Thymus (tissue), 14 donors: Measurements from ENCODE around the gene MAPRE2. TPM values are rescaled to one million over a fixed set of nuclear protein-coding genes. Genes with fewer than 3 reads are reported as not detected.

ENCODE experiments used
- DNase-seq, 9 donors: peaks; one replicate each; pipeline ENCODE4 v3.0.0-alpha.2; 2013; ENCODE audit warnings: low spot score in 9 of 9, low read depth in 6 of 9, missing footprints in 1 of 9
- H3K27ac ChIP-seq, 2 donors: one replicate each; pipeline ENCODE4 v1.5.1; 2013; ENCODE audit warnings: control low read depth in 1 of 2, low read depth in 1 of 2, low read length in 1 of 2, mild to moderate bottlenecking in 1 of 2, moderate library complexity in 1 of 2
- H3K27me3 ChIP-seq, 2 donors: one replicate each; pipeline ENCODE4 v1.5.1; 2013; ENCODE audit warnings: low read length in 1 of 2; ENCODE audit not compliant: control insufficient read depth in 2 of 2, insufficient read depth in 1 of 2
- H3K36me3 ChIP-seq, 2 donors: one replicate each; pipeline ENCODE4 v1.5.1; 2013; ENCODE audit warnings: low read length in 1 of 2, mild to moderate bottlenecking in 1 of 2, moderate library complexity in 1 of 2; ENCODE audit not compliant: control insufficient read depth in 2 of 2, insufficient read depth in 2 of 2
- H3K4me1 ChIP-seq, 2 donors: one replicate each; pipeline ENCODE4 v1.5.1; 2013; ENCODE audit warnings: low read length in 2 of 2; ENCODE audit not compliant: control insufficient read depth in 2 of 2, insufficient read depth in 2 of 2
- H3K4me3 ChIP-seq, 2 donors: one replicate each; pipeline ENCODE4 v1.5.1; 2013; ENCODE audit warnings: low read length in 2 of 2, control low read depth in 1 of 2, mild to moderate bottlenecking in 1 of 2
- H3K9me3 ChIP-seq, 2 donors: one replicate each; pipeline ENCODE4 v1.5.1; 2013; ENCODE audit warnings: low read length in 1 of 2, mild to moderate bottlenecking in 1 of 2; ENCODE audit not compliant: control insufficient read depth in 2 of 2, insufficient read depth in 1 of 2
- WGBS: extraction: QIAGEN DNeasy Blood & Tissue Kit; methylation state at CpG from one replicate; pipeline ENCODE4 v1.1.7; 2013; 5-methylcytosine and 5-hydroxymethylcytosine counted together
- long read RNA-seq, 10 donors: transcript quantifications; one replicate each; lab custom pipeline, GENCODE V29; 2026
- polyA plus RNA-seq: library from polyadenylated mRNA; stranded (reverse); fragments of 200-250 nt; gene quantifications from one replicate; pipeline ENCODE4 v1.2.3, GENCODE V29; 2013
- total RNA-seq: library from RNA; stranded (reverse); fragments of 120-200 nt; gene quantifications from one replicate; pipeline ENCODE4 v1.2.4, GENCODE V29; 2013
- donor health status: healthy.

The MAPRE2 gene
- total RNA-seq (55.2 TPM), polyA plus RNA-seq (41.2 TPM)
- long read RNA-seq, donor 1, full-length matches to known transcripts, result 9 of 17 reads
- long read RNA-seq, donor 1, partial matches to known transcripts, result 8 of 17 reads
- long read RNA-seq, donor 1, other reads (novel, unspliced or antisense), result 0 of 17 reads
- long read RNA-seq, donor 2, full-length matches to known transcripts, result 60 of 72 reads
- long read RNA-seq, donor 2, partial matches to known transcripts, result 12 of 72 reads
- long read RNA-seq, donor 2, other reads (novel, unspliced or antisense), result 0 of 72 reads
- long read RNA-seq, donor 3, full-length matches to known transcripts, result 37 of 42 reads
- long read RNA-seq, donor 3, partial matches to known transcripts, result 5 of 42 reads
- long read RNA-seq, donor 3, other reads (novel, unspliced or antisense), result 0 of 42 reads
- long read RNA-seq, donor 4, full-length matches to known transcripts, result 22 of 22 reads
- long read RNA-seq, donor 4, partial matches to known transcripts, result 0 of 22 reads
- long read RNA-seq, donor 4, other reads (novel, unspliced or antisense), result 0 of 22 reads
- long read RNA-seq, donor 5, full-length matches to known transcripts, result 31 of 44 reads
- long read RNA-seq, donor 5, partial matches to known transcripts, result 13 of 44 reads
- long read RNA-seq, donor 5, other reads (novel, unspliced or antisense), result 0 of 44 reads
- long read RNA-seq, donor 6, full-length matches to known transcripts, result 35 of 51 reads
- long read RNA-seq, donor 6, partial matches to known transcripts, result 16 of 51 reads
- long read RNA-seq, donor 6, other reads (novel, unspliced or antisense), result 0 of 51 reads
- long read RNA-seq, donor 7, full-length matches to known transcripts, result 39 of 45 reads
- long read RNA-seq, donor 7, partial matches to known transcripts, result 6 of 45 reads
- long read RNA-seq, donor 7, other reads (novel, unspliced or antisense), result 0 of 45 reads
- long read RNA-seq, donor 8, full-length matches to known transcripts, result 12 of 12 reads
- long read RNA-seq, donor 8, partial matches to known transcripts, result 0 of 12 reads
- long read RNA-seq, donor 8, other reads (novel, unspliced or antisense), result 0 of 12 reads
- long read RNA-seq, donor 9, full-length matches to known transcripts, result 33 of 74 reads
- long read RNA-seq, donor 9, partial matches to known transcripts, result 41 of 74 reads
- long read RNA-seq, donor 9, other reads (novel, unspliced or antisense), result 0 of 74 reads
- long read RNA-seq, donor 10, full-length matches to known transcripts, result 31 of 40 reads
- long read RNA-seq, donor 10, partial matches to known transcripts, result 9 of 40 reads
- long read RNA-seq, donor 10, other reads (novel, unspliced or antisense), result 0 of 40 reads

GRCh38 chr18:35040988-35041814, at the start of gene MAPRE2:
TSS of gene MAPRE2 (plus strand) at chr18:35041413. CDS start at chr18:35041540, 127 bp downstream.
- under 1% methylated on average over 54 of the region's 54 CpGs for WGBS
- Histone ChIP-seq H3K4me1 (peaks cover 18 to 50% of the 10 kb centered on the region in 2 donors), H3K4me3 (peak within 1 kb of the TSS; percentile 94 to 95), H3K36me3 (no peaks in the 10 kb centered on the region), H3K27me3 (no peaks in the 10 kb centered on the region), H3K27ac (peak within 1 kb of the TSS; percentile 98 to 99), H3K9me3 (peaks cover 0 to 1% of the 10 kb centered on the region in 2 donors)
- DNase-seq, result peak; percentile 86 to 99 (median 97)

GRCh38 chr18:34991561-34991960, 49.7 kb upstream of the MAPRE2 start:
- Histone ChIP-seq H3K4me1 (no peaks in the 10 kb centered on the region), H3K27me3 (no peaks in the 10 kb centered on the region), H3K27ac (no peak overlapping the region), H3K4me3 (no peak overlapping the region), H3K36me3 (no peaks in the 10 kb centered on the region), H3K9me3 (no peaks in the 10 kb centered on the region)
- 100% methylated on average over 3 of the region's 3 CpGs for WGBS
- DNase-seq, result no peak

- DNase-seq, result peak in 1 of 9 donors; percentile 9
- Histone ChIP-seq H3K36me3 (no peaks in the 10 kb centered on the region), H3K27me3 (no peaks in the 10 kb centered on the region), H3K4me3 (no peak overlapping the region), H3K9me3 (no peaks in the 10 kb centered on the region), H3K4me1 (no peaks in the 10 kb centered on the region), H3K27ac (no peak overlapping the region)
- WGBS, result 94% methylated on average over 2 of the region's 2 CpGs
Observed at GRCh38 chr18:34993289-34993688, 47.9 kb upstream of the MAPRE2 start.

GRCh38 chr18:34995746-34996145, 45.5 kb upstream of the MAPRE2 start:
- no peaks in the 10 kb centered on the region for H3K36me3 ChIP-seq
- H3K9me3 ChIP-seq, result no peaks in the 10 kb centered on the region
- no peak overlapping the region for H3K27ac ChIP-seq
- 98% methylated on average over 5 of the region's 5 CpGs for WGBS
- DNase-seq, result no peak
- H3K27me3 ChIP-seq, result no peaks in the 10 kb centered on the region
- no peak overlapping the region for H3K4me3 ChIP-seq
- no peaks in the 10 kb centered on the region for H3K4me1 ChIP-seq

GRCh38 chr18:34998661-34999060, 42.6 kb upstream of the MAPRE2 start:
- Histone ChIP-seq H3K27ac (no peak overlapping the region), H3K4me3 (no peak overlapping the region), H3K27me3 (no peaks in the 10 kb centered on the region), H3K36me3 (no peaks in the 10 kb centered on the region), H3K4me1 (no peaks in the 10 kb centered on the region), H3K9me3 (no peaks in the 10 kb centered on the region)
- no peak for DNase-seq
- 97% methylated on average over 4 of the region's 4 CpGs for WGBS

GRCh38 chr18:34999756-35000289, 41.4 kb upstream of the MAPRE2 start:
- no peak for DNase-seq
- H3K9me3 ChIP-seq, result no peaks in the 10 kb centered on the region
- H3K36me3 ChIP-seq, result no peaks in the 10 kb centered on the region
- 94% methylated on average over 4 of the region's 4 CpGs for WGBS
- H3K4me1 ChIP-seq, result no peaks in the 10 kb centered on the region
- no peak overlapping the region for H3K4me3 ChIP-seq
- no peak overlapping the region for H3K27ac ChIP-seq
- no peaks in the 10 kb centered on the region for H3K27me3 ChIP-seq

GRCh38 chr18:35000457-35000856, 40.8 kb upstream of the MAPRE2 start:
- H3K27me3 ChIP-seq, result no peaks in the 10 kb centered on the region
- H3K36me3 ChIP-seq, result no peaks in the 10 kb centered on the region
- no peaks in the 10 kb centered on the region for H3K4me1 ChIP-seq
- 93% methylated on average over 3 of the region's 3 CpGs for WGBS
- no peak for DNase-seq
- H3K27ac ChIP-seq, result no peak overlapping the region
- H3K9me3 ChIP-seq, result no peaks in the 10 kb centered on the region
- H3K4me3 ChIP-seq, result no peak overlapping the region

GRCh38 chr18:35002120-35002519, 39.1 kb upstream of the MAPRE2 start:
- DNase-seq, result no peak
- H3K36me3 ChIP-seq, result no peaks in the 10 kb centered on the region
- WGBS, result over 99% methylated on average over 2 of the region's 2 CpGs
- H3K4me3 ChIP-seq, result no peak overlapping the region
- no peaks in the 10 kb centered on the region for H3K4me1 ChIP-seq
- no peak overlapping the region for H3K27ac ChIP-seq
- H3K9me3 ChIP-seq, result no peaks in the 10 kb centered on the region
- H3K27me3 ChIP-seq, result no peaks in the 10 kb centered on the region
